ENCODE results near the gene TP63. TPM values are rescaled to one million over a fixed set of nuclear protein-coding genes. Genes with fewer than 3 reads are reported as not detected.

The TP63 gene
- total and polyA plus RNA-seq, 11 donors = 0.11 to 1.4 (median 0.37) TPM

DNA sequence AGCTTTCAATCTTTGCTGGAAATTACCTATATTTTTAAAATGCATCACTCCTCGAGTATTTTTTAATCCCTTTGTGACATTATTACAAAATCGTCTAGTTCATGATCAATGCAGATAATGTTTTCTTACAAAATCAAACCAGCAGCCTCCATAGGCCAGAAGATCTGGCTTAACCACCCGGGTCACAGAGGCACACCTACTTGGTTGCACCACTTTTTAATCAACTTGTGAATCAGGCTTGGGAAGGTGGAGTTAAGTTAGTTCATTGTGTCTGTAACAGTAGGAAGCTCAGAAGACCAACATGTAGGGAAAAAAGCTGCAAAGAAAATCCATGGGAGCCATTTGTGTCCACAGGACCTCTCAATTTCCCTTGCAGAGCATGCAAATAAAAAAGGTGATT, 148.0 kb downstream of the TP63 start:
- no peak overlapping the region for H3K27ac ChIP-seq
- intact Hi-C loops (cut with DNase I) = no loop called here
- DNase-seq (no peak), ATAC-seq (no peak)
- no peaks in the 10 kb centered on the region for H3K27me3 ChIP-seq
- TF ChIP-seq, protein P1, sequence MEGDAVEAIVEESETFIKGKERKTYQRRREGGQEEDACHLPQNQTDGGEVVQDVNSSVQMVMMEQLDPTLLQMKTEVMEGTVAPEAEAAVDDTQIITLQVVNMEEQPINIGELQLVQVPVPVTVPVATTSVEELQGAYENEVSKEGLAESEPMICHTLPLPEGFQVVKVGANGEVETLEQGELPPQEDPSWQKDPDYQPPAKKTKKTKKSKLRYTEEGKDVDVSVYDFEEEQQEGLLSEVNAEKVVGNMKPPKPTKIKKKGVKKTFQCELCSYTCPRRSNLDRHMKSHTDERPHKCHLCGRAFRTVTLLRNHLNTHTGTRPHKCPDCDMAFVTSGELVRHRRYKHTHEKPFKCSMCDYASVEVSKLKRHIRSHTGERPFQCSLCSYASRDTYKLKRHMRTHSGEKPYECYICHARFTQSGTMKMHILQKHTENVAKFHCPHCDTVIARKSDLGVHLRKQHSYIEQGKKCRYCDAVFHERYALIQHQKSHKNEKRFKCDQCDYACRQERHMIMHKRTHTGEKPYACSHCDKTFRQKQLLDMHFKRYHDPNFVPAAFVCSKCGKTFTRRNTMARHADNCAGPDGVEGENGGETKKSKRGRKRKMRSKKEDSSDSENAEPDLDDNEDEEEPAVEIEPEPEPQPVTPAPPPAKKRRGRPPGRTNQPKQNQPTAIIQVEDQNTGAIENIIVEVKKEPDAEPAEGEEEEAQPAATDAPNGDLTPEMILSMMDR (IDR thresholded peaks at IDR 0.05) = no peak
- TF ChIP-seq POLR2A (IDR thresholded peaks at IDR 0.05) = no peak
- 90 to 94% (median 92%) methylated on average over 3 of the region's 3 CpGs for WGBS, 4 donors
- no peaks in the 10 kb centered on the region for H3K36me3 ChIP-seq
- no peaks in the 10 kb centered on the region for H3K9me3 ChIP-seq
- no peak overlapping the region for H3K4me3 ChIP-seq
- no peaks in the 10 kb centered on the region for H3K4me1 ChIP-seq

DNA sequence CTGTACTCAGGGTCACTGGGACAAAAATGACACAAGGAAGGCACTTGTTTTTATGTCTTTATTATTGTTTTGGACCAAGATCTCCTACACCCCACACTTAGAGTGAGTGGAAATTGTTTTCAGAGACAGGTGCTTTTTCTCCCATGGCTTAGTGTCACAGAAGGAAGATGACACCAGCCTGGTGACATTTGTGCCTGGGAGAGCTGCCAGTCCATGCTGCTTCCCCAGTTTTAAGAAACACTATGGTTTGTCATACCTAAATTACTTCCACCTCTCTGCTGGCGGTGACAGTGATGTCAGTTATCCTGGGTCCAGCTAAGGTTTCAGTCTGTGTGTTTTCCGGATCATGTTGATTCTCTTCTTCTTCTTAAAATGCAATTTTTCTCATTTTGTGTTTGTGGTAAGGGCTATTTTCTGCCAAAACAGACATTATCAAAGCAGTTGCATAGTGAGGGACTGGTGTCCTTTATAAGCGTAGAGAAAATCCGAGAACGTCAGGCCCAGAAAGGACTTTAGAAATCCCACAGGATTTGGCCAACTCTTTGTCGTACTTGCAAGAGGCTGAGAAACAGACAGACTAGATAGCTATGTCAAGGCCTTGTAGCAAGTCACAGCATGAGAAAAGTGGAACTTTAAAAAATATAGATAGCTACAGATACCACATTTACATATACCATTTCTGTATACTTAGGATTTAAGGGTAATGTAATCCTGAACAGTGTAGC, 149.5 kb downstream of the TP63 start:
- Histone ChIP-seq H3K9me3 (no peaks in the 10 kb centered on the region), H3K27ac (no peak overlapping the region), H3K4me3 (no peak overlapping the region), H3K27me3 (no peaks in the 10 kb centered on the region), H3K36me3 (no peaks in the 10 kb centered on the region), H3K4me1 (no peaks in the 10 kb centered on the region)
- no peak for TF ChIP-seq POLR2A (IDR thresholded peaks at IDR 0.05)
- DNase-seq (no peak), ATAC-seq (no peak)
- intact Hi-C loops (cut with DNase I) = no loop called here
- 75 to 92% (median 87%) methylated on average over 6 of the region's 6 CpGs for WGBS, 4 donors

DNA sequence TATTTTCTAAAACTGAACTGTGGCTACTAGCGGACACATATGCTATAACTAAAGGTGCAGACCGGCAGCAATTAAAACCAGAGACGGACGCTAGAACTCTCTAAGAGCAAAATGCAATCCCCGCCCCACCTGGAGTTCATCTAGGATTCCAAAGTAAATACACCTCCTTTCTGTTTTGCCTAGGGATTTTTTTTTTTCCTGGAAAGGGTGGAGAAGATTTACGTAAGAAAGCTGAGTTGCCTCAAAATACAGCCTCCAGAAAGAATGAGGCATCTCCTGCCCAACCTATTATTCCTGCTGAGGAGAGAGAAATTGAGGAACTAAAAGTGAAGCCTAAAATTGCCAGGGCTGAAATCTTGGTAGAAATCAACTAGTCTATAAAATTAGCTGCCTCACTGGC, 150.2 kb downstream of the TP63 start:
- 81 to 96% (median 94%) methylated on average over 6 of the region's 6 CpGs for WGBS, 4 donors
- H3K36me3 ChIP-seq = no peaks in the 10 kb centered on the region

DNA sequence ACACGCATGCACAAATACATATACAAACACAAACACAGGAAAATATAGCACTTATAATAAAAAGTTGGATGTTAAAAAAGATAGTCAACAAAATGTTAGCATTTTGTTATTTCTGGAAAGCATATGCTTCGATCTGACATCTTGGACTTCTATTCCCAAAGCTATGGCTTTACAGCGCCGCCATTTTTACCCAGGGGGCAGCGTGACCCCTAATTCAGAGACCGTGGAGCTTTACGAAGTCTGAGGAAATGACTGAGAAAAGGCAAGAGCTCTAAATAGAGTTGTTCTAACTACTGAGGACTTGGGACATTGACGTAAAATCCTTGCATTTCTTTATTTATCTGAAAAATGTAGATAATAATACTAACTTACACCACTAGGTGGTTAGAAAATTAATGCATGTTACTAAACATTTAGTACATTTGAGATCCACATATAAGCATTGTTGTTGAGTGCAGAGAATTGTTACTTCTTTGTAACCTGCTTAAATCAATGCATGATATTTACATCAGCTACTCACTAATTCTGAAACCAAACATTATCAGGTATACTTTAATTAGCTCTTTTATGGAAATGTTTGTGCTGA, 155.4 kb downstream of the TP63 start:
- ATAC-seq = no peak
- TF ChIP-seq POLR2A (IDR thresholded peaks at IDR 0.05) = no peak
- TF ChIP-seq, protein P1 (IDR thresholded peaks at IDR 0.05) = peak in 2 of 12 donors; percentile 28 to 36
- Histone ChIP-seq H3K4me1 (no peaks in the 10 kb centered on the region), H3K27me3 (no peaks in the 10 kb centered on the region), H3K4me3 (no peak overlapping the region), H3K27ac (no peak overlapping the region), H3K36me3 (no peaks in the 10 kb centered on the region), H3K9me3 (no peaks in the 10 kb centered on the region)
- intact Hi-C loops (cut with DNase I) = no loop called here
- 89 to 93% (median 91%) methylated on average over 8 of the region's 8 CpGs for WGBS, 4 donors
- no peak for DNase-seq

More for the DNA sequence above, 150.2 kb downstream of the TP63 start:
- ATAC-seq = no peak
- H3K27me3 ChIP-seq = no peaks in the 10 kb centered on the region
- no peaks in the 10 kb centered on the region for H3K9me3 ChIP-seq
- no peak overlapping the region for H3K27ac ChIP-seq
- intact Hi-C loops (cut with DNase I) = no loop called here
- no peak for DNase-seq
- no peaks in the 10 kb centered on the region for H3K4me1 ChIP-seq
- no peak overlapping the region for H3K4me3 ChIP-seq
- TF ChIP-seq, protein P1 (IDR thresholded peaks at IDR 0.05) = no peak
- no peak for TF ChIP-seq POLR2A (IDR thresholded peaks at IDR 0.05)
